WERI-Rb-1 (cell line): ENCODE data around the gene IQCM.

Experiments used
- DNase-seq: peaks from one replicate; pipeline ENCODE4 v3.0.0-alpha.2; 2020
- H3K27ac ChIP-seq: fragments of 250-450 bp; sonication (Bioruptor Pico); 2 replicates; pipeline ENCODE4 v1.5.1; 2020; ENCODE audit warnings: mild to moderate bottlenecking, moderate library complexity
- H3K27me3 ChIP-seq: fragments of 250-450 bp; sonication (Bioruptor Pico); 2 replicates; pipeline ENCODE4 v1.5.1; 2021; ENCODE audit warnings: mild to moderate bottlenecking, low read depth, moderate library complexity; ENCODE audit not compliant: insufficient read depth, severe bottlenecking
- H3K36me3 ChIP-seq: fragments of 250-450 bp; sonication (Bioruptor Pico); 2 replicates; pipeline ENCODE4 v1.5.1; 2020; ENCODE audit warnings: mild to moderate bottlenecking, moderate library complexity
- H3K4me3 ChIP-seq: 2 replicates; pipeline ENCODE4 v1.5.1; 2011; ENCODE audit warnings: low read depth, mild to moderate bottlenecking, control low read depth, low read length
- H3K9me3 ChIP-seq: fragments of 250-450 bp; sonication (Bioruptor Pico); 2 replicates; pipeline ENCODE4 v1.5.1; 2021; ENCODE audit warnings: mild to moderate bottlenecking, moderate library complexity; ENCODE audit not compliant: severe bottlenecking
- TF ChIP-seq, protein P1 (sequence below): IDR thresholded peaks from 2 replicates; pipeline ENCODE4 v1.5.1; 2011; ENCODE audit warnings: low read depth, mild to moderate bottlenecking, control low read depth, inconsistent platforms, low read length

Gene IQCM

GRCh38 chr4:149768477-149768876, 47.2 kb downstream of the IQCM start:
- no peak for DNase-seq
- Histone ChIP-seq H3K4me3 (no peak overlapping the region), H3K9me3 (no peaks in the 10 kb centered on the region), H3K27me3 (no peaks in the 10 kb centered on the region), H3K27ac (no peak overlapping the region), H3K36me3 (no peaks in the 10 kb centered on the region)
- TF ChIP-seq, protein P1, sequence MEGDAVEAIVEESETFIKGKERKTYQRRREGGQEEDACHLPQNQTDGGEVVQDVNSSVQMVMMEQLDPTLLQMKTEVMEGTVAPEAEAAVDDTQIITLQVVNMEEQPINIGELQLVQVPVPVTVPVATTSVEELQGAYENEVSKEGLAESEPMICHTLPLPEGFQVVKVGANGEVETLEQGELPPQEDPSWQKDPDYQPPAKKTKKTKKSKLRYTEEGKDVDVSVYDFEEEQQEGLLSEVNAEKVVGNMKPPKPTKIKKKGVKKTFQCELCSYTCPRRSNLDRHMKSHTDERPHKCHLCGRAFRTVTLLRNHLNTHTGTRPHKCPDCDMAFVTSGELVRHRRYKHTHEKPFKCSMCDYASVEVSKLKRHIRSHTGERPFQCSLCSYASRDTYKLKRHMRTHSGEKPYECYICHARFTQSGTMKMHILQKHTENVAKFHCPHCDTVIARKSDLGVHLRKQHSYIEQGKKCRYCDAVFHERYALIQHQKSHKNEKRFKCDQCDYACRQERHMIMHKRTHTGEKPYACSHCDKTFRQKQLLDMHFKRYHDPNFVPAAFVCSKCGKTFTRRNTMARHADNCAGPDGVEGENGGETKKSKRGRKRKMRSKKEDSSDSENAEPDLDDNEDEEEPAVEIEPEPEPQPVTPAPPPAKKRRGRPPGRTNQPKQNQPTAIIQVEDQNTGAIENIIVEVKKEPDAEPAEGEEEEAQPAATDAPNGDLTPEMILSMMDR = no peak

- TF ChIP-seq, protein P1 = no peak
- no peak overlapping the region for H3K27ac ChIP-seq
- no peak overlapping the region for H3K4me3 ChIP-seq
- no peaks in the 10 kb centered on the region for H3K36me3 ChIP-seq
- H3K9me3 ChIP-seq = no peaks in the 10 kb centered on the region
- no peak for DNase-seq
- H3K27me3 ChIP-seq = no peaks in the 10 kb centered on the region
Measured at GRCh38 chr4:149766135-149766534, 49.5 kb downstream of the IQCM start.

- no peak overlapping the region for H3K27ac ChIP-seq
- H3K9me3 ChIP-seq = no peaks in the 10 kb centered on the region
- no peaks in the 10 kb centered on the region for H3K36me3 ChIP-seq
- no peak overlapping the region for H3K4me3 ChIP-seq
- DNase-seq = no peak
- H3K27me3 ChIP-seq = no peaks in the 10 kb centered on the region
- TF ChIP-seq, protein P1 = no peak
Measured at GRCh38 chr4:149765630-149766029, 50.0 kb downstream of the IQCM start.

GRCh38 chr4:149755969-149756368, 59.7 kb downstream of the IQCM start:
- H3K9me3 ChIP-seq = no peaks in the 10 kb centered on the region
- H3K36me3 ChIP-seq = no peaks in the 10 kb centered on the region
- H3K27ac ChIP-seq = no peak overlapping the region
- no peaks in the 10 kb centered on the region for H3K27me3 ChIP-seq
- DNase-seq = no peak
- no peak overlapping the region for H3K4me3 ChIP-seq
- TF ChIP-seq, protein P1 = no peak

DNA sequence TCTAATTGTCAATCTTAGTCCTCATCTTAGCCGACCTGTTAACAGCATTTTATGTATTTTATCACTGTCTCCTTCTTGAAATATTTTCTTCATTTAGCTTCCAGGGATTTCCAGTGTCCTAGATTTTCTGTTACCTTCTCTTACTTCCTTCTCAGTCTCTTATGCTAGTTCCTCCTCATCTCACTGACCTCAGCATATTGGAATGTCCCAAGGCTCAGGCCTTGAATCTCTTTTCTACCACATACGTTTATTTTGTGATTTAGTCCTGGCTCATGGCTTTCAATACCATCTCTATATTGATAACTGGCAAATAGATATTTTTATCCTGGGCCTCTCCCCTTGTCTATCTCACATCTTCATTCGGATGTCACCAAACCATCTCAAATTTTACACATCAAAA, 61.1 kb downstream of the IQCM start:
- H3K27ac ChIP-seq = no peak overlapping the region
- no peaks in the 10 kb centered on the region for H3K27me3 ChIP-seq
- H3K4me3 ChIP-seq = no peak overlapping the region
- no peaks in the 10 kb centered on the region for H3K36me3 ChIP-seq
- TF ChIP-seq, protein P1 = no peak
- no peaks in the 10 kb centered on the region for H3K9me3 ChIP-seq
- DNase-seq = no peak

- TF ChIP-seq, protein P1 = no peak
- no peaks in the 10 kb centered on the region for H3K27me3 ChIP-seq
- no peaks in the 10 kb centered on the region for H3K36me3 ChIP-seq
- no peak for DNase-seq
- H3K4me3 ChIP-seq = no peak overlapping the region
- no peaks in the 10 kb centered on the region for H3K9me3 ChIP-seq
- no peak overlapping the region for H3K27ac ChIP-seq
Measured at GRCh38 chr4:149752729-149753128, 62.9 kb downstream of the IQCM start.
